ENCODE results near the gene OR11H12.
"Not testable (repeated sequence)": the region's sequence is repeated elsewhere in the genome, so short reads cannot be mapped to it uniquely, and the experiment has no call there.

DNA sequence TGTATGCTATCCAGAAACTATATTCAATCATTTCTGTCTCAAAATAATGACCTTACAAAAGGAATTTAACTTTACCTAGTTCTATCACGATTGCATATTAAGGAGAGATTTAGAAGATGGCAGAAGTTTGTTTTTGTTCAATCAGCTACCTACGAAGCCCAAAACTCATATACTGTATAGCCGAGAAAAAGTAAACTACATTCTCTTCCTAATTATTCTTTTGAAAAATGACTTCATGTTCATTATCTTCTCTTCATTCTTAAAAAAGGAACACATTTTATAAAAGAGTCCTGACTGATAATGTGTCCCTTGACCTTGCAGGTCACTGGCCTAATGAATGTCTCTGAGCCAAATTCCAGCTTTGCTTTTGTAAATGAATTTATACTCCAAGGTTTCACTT, at the start of gene OR11H12:
- TF ChIP-seq, protein P1, sequence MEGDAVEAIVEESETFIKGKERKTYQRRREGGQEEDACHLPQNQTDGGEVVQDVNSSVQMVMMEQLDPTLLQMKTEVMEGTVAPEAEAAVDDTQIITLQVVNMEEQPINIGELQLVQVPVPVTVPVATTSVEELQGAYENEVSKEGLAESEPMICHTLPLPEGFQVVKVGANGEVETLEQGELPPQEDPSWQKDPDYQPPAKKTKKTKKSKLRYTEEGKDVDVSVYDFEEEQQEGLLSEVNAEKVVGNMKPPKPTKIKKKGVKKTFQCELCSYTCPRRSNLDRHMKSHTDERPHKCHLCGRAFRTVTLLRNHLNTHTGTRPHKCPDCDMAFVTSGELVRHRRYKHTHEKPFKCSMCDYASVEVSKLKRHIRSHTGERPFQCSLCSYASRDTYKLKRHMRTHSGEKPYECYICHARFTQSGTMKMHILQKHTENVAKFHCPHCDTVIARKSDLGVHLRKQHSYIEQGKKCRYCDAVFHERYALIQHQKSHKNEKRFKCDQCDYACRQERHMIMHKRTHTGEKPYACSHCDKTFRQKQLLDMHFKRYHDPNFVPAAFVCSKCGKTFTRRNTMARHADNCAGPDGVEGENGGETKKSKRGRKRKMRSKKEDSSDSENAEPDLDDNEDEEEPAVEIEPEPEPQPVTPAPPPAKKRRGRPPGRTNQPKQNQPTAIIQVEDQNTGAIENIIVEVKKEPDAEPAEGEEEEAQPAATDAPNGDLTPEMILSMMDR (IDR thresholded peaks at IDR 0.05), result not testable (repeated sequence)
- TF ChIP-seq POLR2AphosphoS5, POLR2A (IDR thresholded peaks at IDR 0.05): not testable (repeated sequence)

All from sigmoid colon (tissue), 4 donors.